ENCODE measurements around the gene C15orf39. TPM values are rescaled to one million over a fixed set of nuclear protein-coding genes. Genes with fewer than 3 reads are reported as not detected.

C15orf39 gene
- total and polyA plus RNA-seq, 9 of the 15 experiments (the other 6 are each of a cell fraction or from before 2014, with no cell fraction given), result 0.31 to 29.8 (median 4.4) TPM

DNA sequence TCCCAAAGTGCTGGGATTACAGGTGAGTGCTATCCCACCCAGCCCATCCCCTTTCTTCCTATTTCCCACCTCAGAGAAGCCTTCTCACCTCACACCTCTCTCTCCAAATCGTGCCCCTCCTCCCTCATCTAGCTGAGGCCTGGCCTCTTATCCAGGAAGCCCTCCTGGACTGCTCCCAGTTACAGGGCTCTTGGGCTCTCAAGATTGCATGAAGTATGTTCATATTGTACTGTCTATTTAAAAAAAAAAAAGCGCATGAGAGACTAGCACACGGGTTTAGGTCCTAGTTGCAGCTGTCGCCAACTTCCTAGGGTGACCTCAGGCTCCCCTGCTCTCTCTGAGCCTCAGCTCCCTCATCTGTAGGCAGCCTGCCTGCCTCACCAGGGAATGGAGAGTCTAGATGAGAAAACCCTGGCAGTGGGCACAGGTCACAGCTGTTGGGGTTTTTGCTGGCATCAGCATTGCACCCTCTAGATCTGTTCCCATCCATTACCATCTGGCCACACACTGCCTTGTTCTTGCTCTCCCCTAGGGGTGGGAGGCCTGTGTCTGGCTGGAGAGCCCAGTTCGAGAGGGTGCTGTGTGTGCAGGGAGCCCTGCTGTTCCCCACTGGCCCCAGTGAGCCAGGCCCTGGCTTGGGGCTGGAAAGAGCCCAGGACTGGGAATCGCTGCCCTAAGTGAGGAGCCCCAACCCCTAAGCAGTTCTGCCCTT lies 24.2 kb upstream of the C15orf39 start (continued):
- TF ChIP-seq, protein P1, sequence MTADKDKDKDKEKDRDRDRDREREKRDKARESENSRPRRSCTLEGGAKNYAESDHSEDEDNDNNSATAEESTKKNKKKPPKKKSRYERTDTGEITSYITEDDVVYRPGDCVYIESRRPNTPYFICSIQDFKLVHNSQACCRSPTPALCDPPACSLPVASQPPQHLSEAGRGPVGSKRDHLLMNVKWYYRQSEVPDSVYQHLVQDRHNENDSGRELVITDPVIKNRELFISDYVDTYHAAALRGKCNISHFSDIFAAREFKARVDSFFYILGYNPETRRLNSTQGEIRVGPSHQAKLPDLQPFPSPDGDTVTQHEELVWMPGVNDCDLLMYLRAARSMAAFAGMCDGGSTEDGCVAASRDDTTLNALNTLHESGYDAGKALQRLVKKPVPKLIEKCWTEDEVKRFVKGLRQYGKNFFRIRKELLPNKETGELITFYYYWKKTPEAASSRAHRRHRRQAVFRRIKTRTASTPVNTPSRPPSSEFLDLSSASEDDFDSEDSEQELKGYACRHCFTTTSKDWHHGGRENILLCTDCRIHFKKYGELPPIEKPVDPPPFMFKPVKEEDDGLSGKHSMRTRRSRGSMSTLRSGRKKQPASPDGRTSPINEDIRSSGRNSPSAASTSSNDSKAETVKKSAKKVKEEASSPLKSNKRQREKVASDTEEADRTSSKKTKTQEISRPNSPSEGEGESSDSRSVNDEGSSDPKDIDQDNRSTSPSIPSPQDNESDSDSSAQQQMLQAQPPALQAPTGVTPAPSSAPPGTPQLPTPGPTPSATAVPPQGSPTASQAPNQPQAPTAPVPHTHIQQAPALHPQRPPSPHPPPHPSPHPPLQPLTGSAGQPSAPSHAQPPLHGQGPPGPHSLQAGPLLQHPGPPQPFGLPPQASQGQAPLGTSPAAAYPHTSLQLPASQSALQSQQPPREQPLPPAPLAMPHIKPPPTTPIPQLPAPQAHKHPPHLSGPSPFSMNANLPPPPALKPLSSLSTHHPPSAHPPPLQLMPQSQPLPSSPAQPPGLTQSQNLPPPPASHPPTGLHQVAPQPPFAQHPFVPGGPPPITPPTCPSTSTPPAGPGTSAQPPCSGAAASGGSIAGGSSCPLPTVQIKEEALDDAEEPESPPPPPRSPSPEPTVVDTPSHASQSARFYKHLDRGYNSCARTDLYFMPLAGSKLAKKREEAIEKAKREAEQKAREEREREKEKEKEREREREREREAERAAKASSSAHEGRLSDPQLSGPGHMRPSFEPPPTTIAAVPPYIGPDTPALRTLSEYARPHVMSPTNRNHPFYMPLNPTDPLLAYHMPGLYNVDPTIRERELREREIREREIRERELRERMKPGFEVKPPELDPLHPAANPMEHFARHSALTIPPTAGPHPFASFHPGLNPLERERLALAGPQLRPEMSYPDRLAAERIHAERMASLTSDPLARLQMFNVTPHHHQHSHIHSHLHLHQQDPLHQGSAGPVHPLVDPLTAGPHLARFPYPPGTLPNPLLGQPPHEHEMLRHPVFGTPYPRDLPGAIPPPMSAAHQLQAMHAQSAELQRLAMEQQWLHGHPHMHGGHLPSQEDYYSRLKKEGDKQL (CRISPR knock-in tag; IDR thresholded peaks at IDR 0.05; ENCODE audit: borderline replicate concordance), result no peak
- TF ChIP-seq KAT2B (IDR thresholded peaks at IDR 0.05; ENCODE audit: low read depth, low read length) (no peak), ZNF263 (CRISPR knock-in tag; IDR thresholded peaks at IDR 0.05; ENCODE audit: borderline replicate concordance) (no peak), SMAD2 (IDR thresholded peaks at IDR 0.05; ENCODE audit: low read depth, low read length) (no peak), ZNF274 (IDR thresholded peaks at IDR 0.05; ENCODE audit: borderline replicate concordance, low read depth, low read length) (no peak), STAG1 (CRISPR knock-in tag; IDR thresholded peaks at IDR 0.05; ENCODE audit: borderline replicate concordance) (no peak), ELF2 (CRISPR knock-in tag; IDR thresholded peaks at IDR 0.05) (no peak), ZNF384 (IDR thresholded peaks at IDR 0.05; ENCODE audit: low read depth, low read length) (0 out of 2 replicates have a peak, but pooled peaks have one; percentile 37), GATAD2A (IDR thresholded peaks at IDR 0.05) (no peak), ZFP36 (IDR thresholded peaks at IDR 0.05; ENCODE audit: low read depth, low read length, partially characterized antibody) (peak; percentile 89), ZBTB8A (IDR thresholded peaks at IDR 0.05; ENCODE audit: partially characterized antibody) (no peak), SAP30 (IDR thresholded peaks at IDR 0.05; ENCODE audit: borderline replicate concordance, insufficient read depth, low read depth, low read length, poor library complexity, severe bottlenecking) (no peak), ZNF586 (CRISPR knock-in tag; conservative IDR thresholded peaks at IDR 0.05) (no peak), HDAC8 (tag; IDR thresholded peaks at IDR 0.05) (no peak), EHMT2 (IDR thresholded peaks at IDR 0.05) (no peak), U2AF1 (optimal IDR thresholded peaks at IDR 0.05; ENCODE audit: low read depth, low read length) (no peak), RCOR1 (IDR thresholded peaks at IDR 0.05; ENCODE audit: borderline replicate concordance in 1 of 2, low read depth in 2 of 2, low read length in 2 of 2) (no peak), ZC3H8 (IDR thresholded peaks at IDR 0.05) (no peak), NR4A1 (CRISPR knock-in tag; IDR thresholded peaks at IDR 0.05) (no peak), NR4A1 (tag; IDR thresholded peaks at IDR 0.05) (0 out of 2 replicates have a peak, but pooled peaks have one; percentile 36)
- TF ChIP-seq, protein P2, sequence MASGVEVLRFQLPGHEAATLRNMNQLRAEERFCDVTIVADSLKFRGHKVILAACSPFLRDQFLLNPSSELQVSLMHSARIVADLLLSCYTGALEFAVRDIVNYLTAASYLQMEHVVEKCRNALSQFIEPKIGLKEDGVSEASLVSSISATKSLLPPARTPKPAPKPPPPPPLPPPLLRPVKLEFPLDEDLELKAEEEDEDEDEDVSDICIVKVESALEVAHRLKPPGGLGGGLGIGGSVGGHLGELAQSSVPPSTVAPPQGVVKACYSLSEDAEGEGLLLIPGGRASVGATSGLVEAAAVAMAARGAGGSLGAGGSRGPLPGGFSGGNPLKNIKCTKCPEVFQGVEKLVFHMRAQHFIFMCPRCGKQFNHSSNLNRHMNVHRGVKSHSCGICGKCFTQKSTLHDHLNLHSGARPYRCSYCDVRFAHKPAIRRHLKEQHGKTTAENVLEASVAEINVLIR (CRISPR knock-in tag; IDR thresholded peaks at IDR 0.05), result no peak
